Esophagus muscularis mucosa (tissue), 4 donors: ENCODE results near the gene KIF12.

ENCODE experiments used
- EP300 ChIP-seq: sonication (generic); formaldehyde crosslinking; IDR thresholded peaks from one replicate; pipeline ENCODE4 v1.6.1; 2017; ENCODE audit warnings: antibody characterized with exemption
- POLR2AphosphoS5 ChIP-seq, 2 donors: sonication (generic); formaldehyde crosslinking; IDR thresholded peaks; one replicate each; pipeline ENCODE4 v1.6.1; 2017; ENCODE audit warnings: antibody characterized with exemption in 2 of 2
- TF ChIP-seq, protein P1 (sequence below), 3 experiments: fragments of 200-600 bp in 2 of 3; fragments of 450-650 bp in 1 of 3; sonication (generic) in 2 of 3; IDR thresholded peaks; one replicate each; pipeline ENCODE4 v1.5.1; 2017 to 2019; ENCODE audit warnings: antibody characterized with exemption in 3 of 3, mild to moderate bottlenecking in 2 of 3, moderate library complexity in 1 of 3

DNA sequence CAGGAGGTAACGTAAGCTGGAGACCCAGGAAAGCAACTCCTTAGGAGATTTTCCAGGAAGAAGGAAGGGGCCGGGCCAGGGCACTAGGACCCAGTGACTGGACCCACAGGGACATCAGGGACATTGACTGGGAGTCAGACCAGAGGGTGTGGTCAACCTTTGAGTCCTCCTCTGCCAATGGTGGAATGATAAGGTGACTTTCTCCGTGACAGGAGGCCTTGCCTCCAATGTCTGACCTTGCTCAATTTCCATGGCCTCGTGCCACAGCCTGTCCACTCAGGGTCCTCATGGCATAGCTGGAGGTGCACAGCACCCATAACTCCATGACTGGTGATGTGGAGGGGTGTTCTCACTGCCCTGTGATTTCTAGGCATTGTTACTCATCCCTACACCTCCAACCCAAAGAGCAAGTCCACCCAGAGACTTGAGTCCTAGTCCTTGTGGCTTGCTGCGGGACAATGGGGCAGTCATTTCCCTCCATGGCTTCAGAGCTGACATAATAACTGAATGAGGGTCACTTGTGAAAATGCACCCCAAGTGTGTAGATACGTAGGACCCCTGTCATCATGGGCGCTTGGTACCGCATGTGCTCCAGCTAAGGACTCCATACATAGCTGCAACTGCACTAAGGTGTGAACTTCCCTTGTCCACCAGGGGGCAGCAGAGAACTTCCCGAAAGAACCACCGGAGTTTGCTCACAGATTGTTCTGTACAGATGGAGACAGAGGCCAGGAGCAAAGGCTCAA, 16.9 kb downstream of the KIF12 start:
- TF ChIP-seq POLR2AphosphoS5 (IDR thresholded peaks at IDR 0.05) (peak in 1 of 2 donors; percentile 23), EP300 (no peak)
- TF ChIP-seq, protein P1, sequence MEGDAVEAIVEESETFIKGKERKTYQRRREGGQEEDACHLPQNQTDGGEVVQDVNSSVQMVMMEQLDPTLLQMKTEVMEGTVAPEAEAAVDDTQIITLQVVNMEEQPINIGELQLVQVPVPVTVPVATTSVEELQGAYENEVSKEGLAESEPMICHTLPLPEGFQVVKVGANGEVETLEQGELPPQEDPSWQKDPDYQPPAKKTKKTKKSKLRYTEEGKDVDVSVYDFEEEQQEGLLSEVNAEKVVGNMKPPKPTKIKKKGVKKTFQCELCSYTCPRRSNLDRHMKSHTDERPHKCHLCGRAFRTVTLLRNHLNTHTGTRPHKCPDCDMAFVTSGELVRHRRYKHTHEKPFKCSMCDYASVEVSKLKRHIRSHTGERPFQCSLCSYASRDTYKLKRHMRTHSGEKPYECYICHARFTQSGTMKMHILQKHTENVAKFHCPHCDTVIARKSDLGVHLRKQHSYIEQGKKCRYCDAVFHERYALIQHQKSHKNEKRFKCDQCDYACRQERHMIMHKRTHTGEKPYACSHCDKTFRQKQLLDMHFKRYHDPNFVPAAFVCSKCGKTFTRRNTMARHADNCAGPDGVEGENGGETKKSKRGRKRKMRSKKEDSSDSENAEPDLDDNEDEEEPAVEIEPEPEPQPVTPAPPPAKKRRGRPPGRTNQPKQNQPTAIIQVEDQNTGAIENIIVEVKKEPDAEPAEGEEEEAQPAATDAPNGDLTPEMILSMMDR (IDR thresholded peaks at IDR 0.05) = peak; percentile 75 to 96 (median 86)
